ENCODE data around the gene GPR78.

The GPR78 gene

GRCh38 chr4:8536467-8536866 is 43.7 kb upstream of the GPR78 start:
- Histone ChIP-seq H3K9ac (ENCODE audit: low read length) (no peak overlapping the region), H2BK120ac (ENCODE audit: low read depth, low read length) (no peak overlapping the region), H3K56ac (ENCODE audit: low read length) (no peak overlapping the region), H3K23ac (ENCODE audit: low read length) (no peak overlapping the region), H3K18ac (ENCODE audit: low read length) (no peak overlapping the region), H3K4me3 (ENCODE audit: low read length) (no peak overlapping the region), H2BK5ac (ENCODE audit: low read length) (no peak overlapping the region), H4K5ac (ENCODE audit: low read length) (no peak overlapping the region), H2BK15ac (replicated peaks; ENCODE audit: low read depth) (no peak overlapping the region), H3K36me3 (ENCODE audit: control insufficient read depth, insufficient read depth, low read length) (no peaks in the 10 kb centered on the region), H3K4me1 (ENCODE audit: control insufficient read depth, low read depth, low read length) (peaks cover 3% of the 10 kb centered on the region), H2AK5ac (ENCODE audit: low read length) (no peak overlapping the region), H3K4me2 (ENCODE audit: low read length) (no peak overlapping the region), H3K27me3 (ENCODE audit: insufficient read depth, low read length, poor library complexity) (no peaks in the 10 kb centered on the region), H3K79me1 (ENCODE audit: low read length) (no peaks in the 10 kb centered on the region), H3K79me2 (ENCODE audit: control insufficient read depth, insufficient read depth, low read length) (no peaks in the 10 kb centered on the region), H3K4ac (ENCODE audit: low read depth, low read length) (no peak overlapping the region), H4K8ac (ENCODE audit: low read depth, low read length) (no peak overlapping the region), H3K27ac (ENCODE audit: low read depth, low read length) (no peak overlapping the region)
- DNase-seq = no peak
- no CpG with 5 or more reads among the region's 7 CpGs for WGBS (ENCODE audit: extremely low coverage, insufficient coverage, low lambda C conversion rate)

GRCh38 chr4:8537041-8537461 is 43.1 kb upstream of the GPR78 start:
- no peak overlapping the region for H2BK120ac ChIP-seq (ENCODE audit: low read depth, low read length)
- H3K27ac ChIP-seq (ENCODE audit: low read depth, low read length) = no peak overlapping the region
- WGBS (ENCODE audit: extremely low coverage, insufficient coverage, low lambda C conversion rate) = no CpG with 5 or more reads among the region's 9 CpGs
- no peak overlapping the region for H2BK15ac ChIP-seq (replicated peaks; ENCODE audit: low read depth)
- H3K36me3 ChIP-seq (ENCODE audit: control insufficient read depth, insufficient read depth, low read length) = no peaks in the 10 kb centered on the region
- no peak overlapping the region for H3K4ac ChIP-seq (ENCODE audit: low read depth, low read length)
- H3K4me3 ChIP-seq (ENCODE audit: low read length) = no peak overlapping the region
- no peak overlapping the region for H3K4me2 ChIP-seq (ENCODE audit: low read length)
- H3K27me3 ChIP-seq (ENCODE audit: insufficient read depth, low read length, poor library complexity) = no peaks in the 10 kb centered on the region
- no peak overlapping the region for H2BK5ac ChIP-seq (ENCODE audit: low read length)
- no peak overlapping the region for H2AK5ac ChIP-seq (ENCODE audit: low read length)
- no peak overlapping the region for H3K18ac ChIP-seq (ENCODE audit: low read length)
- no peaks in the 10 kb centered on the region for H3K79me1 ChIP-seq (ENCODE audit: low read length)
- no peak overlapping the region for H3K56ac ChIP-seq (ENCODE audit: low read length)
- no peaks in the 10 kb centered on the region for H3K79me2 ChIP-seq (ENCODE audit: control insufficient read depth, insufficient read depth, low read length)
- H3K23ac ChIP-seq (ENCODE audit: low read length) = no peak overlapping the region
- peaks cover 3% of the 10 kb centered on the region for H3K4me1 ChIP-seq (ENCODE audit: control insufficient read depth, low read depth, low read length)
- H3K9ac ChIP-seq (ENCODE audit: low read length) = no peak overlapping the region
- no peak overlapping the region for H4K5ac ChIP-seq (ENCODE audit: low read length)
- DNase-seq = no peak
- H4K8ac ChIP-seq (ENCODE audit: low read depth, low read length) = no peak overlapping the region

DNA sequence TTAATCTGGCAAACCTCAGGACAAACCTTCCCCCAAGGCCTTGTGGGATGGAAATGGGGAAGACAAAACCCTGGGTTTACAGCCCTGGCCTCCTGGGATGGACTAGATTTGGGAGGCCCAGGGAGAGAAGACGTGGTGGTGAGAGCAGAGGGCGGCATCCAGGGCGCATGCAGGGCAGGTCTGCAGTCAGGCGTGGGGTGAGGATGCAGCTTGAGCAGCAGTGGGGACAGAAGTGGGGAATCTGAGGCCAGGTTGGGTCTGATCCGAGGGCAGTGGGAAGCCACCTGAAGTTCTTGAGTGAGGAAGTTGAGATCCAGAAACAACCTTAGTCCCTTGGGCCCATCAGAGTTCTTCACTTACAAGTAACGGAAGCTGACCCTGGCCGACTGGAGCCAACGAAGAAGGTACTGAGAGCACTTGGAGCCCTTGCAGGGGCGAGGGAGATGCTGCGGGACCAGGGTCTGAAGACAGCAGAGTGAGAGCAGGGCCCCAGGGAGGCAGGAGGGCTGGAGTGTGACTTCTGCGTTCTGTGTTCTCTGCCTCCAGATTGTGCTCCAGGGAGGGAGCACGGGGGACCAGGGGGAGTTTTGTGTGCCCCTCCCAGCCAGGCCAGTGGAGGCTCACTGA is 42.0 kb upstream of the GPR78 start:
- H3K27me3 ChIP-seq (ENCODE audit: insufficient read depth, low read length, poor library complexity) = no peaks in the 10 kb centered on the region
- no peak overlapping the region for H2BK5ac ChIP-seq (ENCODE audit: low read length)
- no peaks in the 10 kb centered on the region for H3K36me3 ChIP-seq (ENCODE audit: control insufficient read depth, insufficient read depth, low read length)
- no peak overlapping the region for H2BK120ac ChIP-seq (ENCODE audit: low read depth, low read length)
- no peak overlapping the region for H3K4me2 ChIP-seq (ENCODE audit: low read length)
- WGBS (ENCODE audit: extremely low coverage, insufficient coverage, low lambda C conversion rate) = no CpG with 5 or more reads among the region's 12 CpGs
- no peak for DNase-seq
- no peak overlapping the region for H3K18ac ChIP-seq (ENCODE audit: low read length)
- no peak overlapping the region for H3K56ac ChIP-seq (ENCODE audit: low read length)
- H3K79me1 ChIP-seq (ENCODE audit: low read length) = no peaks in the 10 kb centered on the region
- peaks cover 3% of the 10 kb centered on the region for H3K4me1 ChIP-seq (ENCODE audit: control insufficient read depth, low read depth, low read length)
- no peak overlapping the region for H2BK15ac ChIP-seq (replicated peaks; ENCODE audit: low read depth)
- no peaks in the 10 kb centered on the region for H3K79me2 ChIP-seq (ENCODE audit: control insufficient read depth, insufficient read depth, low read length)
- H4K5ac ChIP-seq (ENCODE audit: low read length) = no peak overlapping the region
- H3K9ac ChIP-seq (ENCODE audit: low read length) = no peak overlapping the region
- H3K4me3 ChIP-seq (ENCODE audit: low read length) = no peak overlapping the region
- no peak overlapping the region for H2AK5ac ChIP-seq (ENCODE audit: low read length)
- H3K27ac ChIP-seq (ENCODE audit: low read depth, low read length) = no peak overlapping the region
- H3K4ac ChIP-seq (ENCODE audit: low read depth, low read length) = no peak overlapping the region
- no peak overlapping the region for H3K23ac ChIP-seq (ENCODE audit: low read length)
- no peak overlapping the region for H4K8ac ChIP-seq (ENCODE audit: low read depth, low read length)

- no peak overlapping the region for H3K27ac ChIP-seq (ENCODE audit: low read depth, low read length)
- no peak overlapping the region for H2BK120ac ChIP-seq (ENCODE audit: low read depth, low read length)
- no peak overlapping the region for H2BK15ac ChIP-seq (replicated peaks; ENCODE audit: low read depth)
- H3K36me3 ChIP-seq (ENCODE audit: control insufficient read depth, insufficient read depth, low read length) = no peaks in the 10 kb centered on the region
- H3K79me1 ChIP-seq (ENCODE audit: low read length) = no peaks in the 10 kb centered on the region
- no peaks in the 10 kb centered on the region for H3K27me3 ChIP-seq (ENCODE audit: insufficient read depth, low read length, poor library complexity)
- no peak overlapping the region for H3K18ac ChIP-seq (ENCODE audit: low read length)
- no peak overlapping the region for H2AK5ac ChIP-seq (ENCODE audit: low read length)
- H4K8ac ChIP-seq (ENCODE audit: low read depth, low read length) = no peak overlapping the region
- no CpG with 5 or more reads among the region's 15 CpGs for WGBS (ENCODE audit: extremely low coverage, insufficient coverage, low lambda C conversion rate)
- H4K5ac ChIP-seq (ENCODE audit: low read length) = no peak overlapping the region
- H3K4me1 ChIP-seq (ENCODE audit: control insufficient read depth, low read depth, low read length) = peaks cover 2% of the 10 kb centered on the region
- no peak overlapping the region for H3K4me3 ChIP-seq (ENCODE audit: low read length)
- no peaks in the 10 kb centered on the region for H3K79me2 ChIP-seq (ENCODE audit: control insufficient read depth, insufficient read depth, low read length)
- no peak overlapping the region for H3K56ac ChIP-seq (ENCODE audit: low read length)
- DNase-seq = no peak
- H3K4me2 ChIP-seq (ENCODE audit: low read length) = no peak overlapping the region
- no peak overlapping the region for H3K4ac ChIP-seq (ENCODE audit: low read depth, low read length)
- no peak overlapping the region for H3K23ac ChIP-seq (ENCODE audit: low read length)
- no peak overlapping the region for H3K9ac ChIP-seq (ENCODE audit: low read length)
- H2BK5ac ChIP-seq (ENCODE audit: low read length) = no peak overlapping the region
Measured at GRCh38 chr4:8538703-8539567, 41.3 kb upstream of the GPR78 start.

GRCh38 chr4:8539661-8540060 is 40.5 kb upstream of the GPR78 start:
- H3K27me3 ChIP-seq (ENCODE audit: insufficient read depth, low read length, poor library complexity) = no peaks in the 10 kb centered on the region
- no peak overlapping the region for H2BK5ac ChIP-seq (ENCODE audit: low read length)
- no peaks in the 10 kb centered on the region for H3K79me1 ChIP-seq (ENCODE audit: low read length)
- DNase-seq = no peak
- no peaks in the 10 kb centered on the region for H3K36me3 ChIP-seq (ENCODE audit: control insufficient read depth, insufficient read depth, low read length)
- no peak overlapping the region for H3K4ac ChIP-seq (ENCODE audit: low read depth, low read length)
- no peak overlapping the region for H3K9ac ChIP-seq (ENCODE audit: low read length)
- no peak overlapping the region for H3K4me3 ChIP-seq (ENCODE audit: low read length)
- no peak overlapping the region for H4K8ac ChIP-seq (ENCODE audit: low read depth, low read length)
- no peak overlapping the region for H4K5ac ChIP-seq (ENCODE audit: low read length)
- no CpG with 5 or more reads among the region's 5 CpGs for WGBS (ENCODE audit: extremely low coverage, insufficient coverage, low lambda C conversion rate)
- H3K23ac ChIP-seq (ENCODE audit: low read length) = no peak overlapping the region
- no peak overlapping the region for H3K18ac ChIP-seq (ENCODE audit: low read length)
- no peak overlapping the region for H2BK120ac ChIP-seq (ENCODE audit: low read depth, low read length)
- H2AK5ac ChIP-seq (ENCODE audit: low read length) = no peak overlapping the region
- H2BK15ac ChIP-seq (replicated peaks; ENCODE audit: low read depth) = no peak overlapping the region
- H3K79me2 ChIP-seq (ENCODE audit: control insufficient read depth, insufficient read depth, low read length) = no peaks in the 10 kb centered on the region
- no peak overlapping the region for H3K27ac ChIP-seq (ENCODE audit: low read depth, low read length)
- H3K4me2 ChIP-seq (ENCODE audit: low read length) = no peak overlapping the region
- no peaks in the 10 kb centered on the region for H3K4me1 ChIP-seq (ENCODE audit: control insufficient read depth, low read depth, low read length)
- no peak overlapping the region for H3K56ac ChIP-seq (ENCODE audit: low read length)
